ENCODE measurements around the gene ARMC12.

DNA sequence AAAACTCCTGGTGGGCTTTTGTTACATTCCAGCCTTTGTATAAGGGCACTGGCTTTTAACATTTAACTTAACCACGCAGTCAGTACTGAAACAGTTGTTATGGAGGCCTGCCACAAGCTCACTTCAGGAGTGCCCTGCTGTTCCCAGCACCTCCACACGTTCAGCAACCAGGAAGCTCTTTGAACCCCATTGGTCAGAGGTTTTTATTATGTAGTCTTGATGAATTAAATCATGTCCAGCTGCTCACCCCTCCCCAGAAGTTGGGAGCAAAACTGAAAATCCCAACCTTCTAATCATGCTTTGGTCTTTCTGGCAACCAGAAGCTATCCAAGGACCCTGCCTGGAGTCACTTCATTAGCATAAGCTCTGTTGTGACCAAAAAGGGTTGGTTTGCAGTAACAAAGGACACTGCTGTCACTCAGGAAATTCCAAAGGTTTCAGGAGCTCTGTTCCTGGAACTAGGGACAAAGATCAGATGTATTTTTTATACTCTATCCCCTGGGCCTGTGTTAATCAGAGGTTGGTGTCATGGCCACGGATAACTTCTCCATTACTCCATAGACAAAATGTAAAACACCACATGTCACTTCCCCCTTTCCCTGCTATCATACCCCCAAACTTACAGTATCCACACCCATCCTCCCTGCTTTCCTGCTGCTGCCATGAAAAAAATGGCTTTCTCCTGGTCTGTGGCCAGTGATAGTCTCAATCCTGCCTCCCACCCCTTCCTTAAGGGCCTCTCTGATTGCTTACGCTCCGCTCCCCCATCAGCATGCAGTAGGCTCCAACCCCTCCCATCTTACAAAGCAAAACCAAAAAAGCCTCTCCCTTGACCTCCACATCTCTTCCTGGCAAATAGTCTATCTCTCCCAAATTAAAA lies 3.1 kb downstream of the ARMC12 start:
- TF ChIP-seq, protein P1, sequence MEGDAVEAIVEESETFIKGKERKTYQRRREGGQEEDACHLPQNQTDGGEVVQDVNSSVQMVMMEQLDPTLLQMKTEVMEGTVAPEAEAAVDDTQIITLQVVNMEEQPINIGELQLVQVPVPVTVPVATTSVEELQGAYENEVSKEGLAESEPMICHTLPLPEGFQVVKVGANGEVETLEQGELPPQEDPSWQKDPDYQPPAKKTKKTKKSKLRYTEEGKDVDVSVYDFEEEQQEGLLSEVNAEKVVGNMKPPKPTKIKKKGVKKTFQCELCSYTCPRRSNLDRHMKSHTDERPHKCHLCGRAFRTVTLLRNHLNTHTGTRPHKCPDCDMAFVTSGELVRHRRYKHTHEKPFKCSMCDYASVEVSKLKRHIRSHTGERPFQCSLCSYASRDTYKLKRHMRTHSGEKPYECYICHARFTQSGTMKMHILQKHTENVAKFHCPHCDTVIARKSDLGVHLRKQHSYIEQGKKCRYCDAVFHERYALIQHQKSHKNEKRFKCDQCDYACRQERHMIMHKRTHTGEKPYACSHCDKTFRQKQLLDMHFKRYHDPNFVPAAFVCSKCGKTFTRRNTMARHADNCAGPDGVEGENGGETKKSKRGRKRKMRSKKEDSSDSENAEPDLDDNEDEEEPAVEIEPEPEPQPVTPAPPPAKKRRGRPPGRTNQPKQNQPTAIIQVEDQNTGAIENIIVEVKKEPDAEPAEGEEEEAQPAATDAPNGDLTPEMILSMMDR (IDR thresholded peaks at IDR 0.05) = no peak
- TF ChIP-seq POLR2A (IDR thresholded peaks at IDR 0.05) = no peak

Data from esophagus squamous epithelium (tissue), 4 donors.